CD14-positive monocyte (primary cell): ENCODE measurements around the gene RAI2. TPM values are rescaled to one million over a fixed set of nuclear protein-coding genes. Genes with fewer than 3 reads are reported as not detected.

Experiments
- DNase-seq, 3 donors: peaks; one replicate each; pipeline ENCODE4 v3.0.0-alpha.2; 2011 to 2022
- H2AFZ ChIP-seq: 2 replicates; pipeline ENCODE4 v1.6.0; 2012; ENCODE audit warnings: mild to moderate bottlenecking, low read depth, low read length, inconsistent platforms; ENCODE audit not compliant: insufficient read depth, poor library complexity, severe bottlenecking
- H3K27ac ChIP-seq, 2 donors: 1 replicate in 1 of 2; 2 replicates in 1 of 2; pipeline ENCODE4 v1.5.1; 2012 to 2013; ENCODE audit warnings: low read length in 2 of 2, control low read depth in 1 of 2, inconsistent platforms in 1 of 2, low read depth in 1 of 2, mild to moderate bottlenecking in 1 of 2
- H3K27me3 ChIP-seq, 2 donors: one replicate each; pipeline versions ENCODE4 v1.6.0 to v1.6.1; 2011 to 2013; ENCODE audit warnings: low read length in 2 of 2; ENCODE audit not compliant: control insufficient read depth in 2 of 2, insufficient read depth in 2 of 2
- H3K36me3 ChIP-seq, 2 donors: replicated peaks in 1 of 2; 1 replicate in 1 of 2; 2 replicates in 1 of 2; pipeline versions ENCODE4 v1.5.1 to v1.6.1; 2012 to 2013; ENCODE audit warnings: low read length in 2 of 2, control low read depth in 1 of 2, inconsistent platforms in 1 of 2, mild to moderate bottlenecking in 1 of 2; ENCODE audit not compliant: insufficient read depth in 2 of 2, control insufficient read depth in 1 of 2
- H3K4me1 ChIP-seq, 2 donors: 1 replicate in 1 of 2; 2 replicates in 1 of 2; pipeline versions ENCODE4 v1.5.1 to v1.6.1; 2012 to 2013; ENCODE audit warnings: low read length in 2 of 2, control low read depth in 1 of 2, inconsistent platforms in 1 of 2, mild to moderate bottlenecking in 1 of 2, moderate library complexity in 1 of 2; ENCODE audit not compliant: insufficient read depth in 2 of 2, control insufficient read depth in 1 of 2
- H3K4me2 ChIP-seq: replicated peaks from 2 replicates; pipeline ENCODE3; 2012; ENCODE audit warnings: low read length, moderate library complexity, mild to moderate bottlenecking; ENCODE audit not compliant: poor library complexity, severe bottlenecking; ENCODE audit errors: extremely low read depth
- H3K4me3 ChIP-seq, 3 experiments: fragments of 200-600 bp in 1 of 3; sonication (generic) in 1 of 3; replicated peaks in 1 of 3; 1 replicate in 2 of 3; 2 replicates in 1 of 3; pipeline ENCODE4 v1.5.1; 2011 to 2013; ENCODE audit warnings: low read length in 3 of 3, mild to moderate bottlenecking in 3 of 3, control low read depth in 2 of 3, low read depth in 2 of 3, inconsistent platforms in 1 of 3, moderate library complexity in 1 of 3
- H3K79me2 ChIP-seq: 2 replicates; pipeline ENCODE4 v1.6.0; 2012; ENCODE audit warnings: mild to moderate bottlenecking, control low read depth, inconsistent platforms, low read length, moderate library complexity; ENCODE audit not compliant: insufficient read depth
- H3K9ac ChIP-seq: 2 replicates; pipeline ENCODE4 v1.6.0; 2017; ENCODE audit warnings: low read length, mild to moderate bottlenecking; ENCODE audit not compliant: insufficient read depth, poor library complexity, severe bottlenecking
- H3K9me3 ChIP-seq, 2 donors: replicated peaks in 1 of 2; 1 replicate in 1 of 2; 2 replicates in 1 of 2; pipeline versions ENCODE4 v1.5.1 to v1.6.1; 2012 to 2013; ENCODE audit warnings: low read length in 2 of 2, control low read depth in 1 of 2; ENCODE audit not compliant: control insufficient read depth in 1 of 2, insufficient read depth in 1 of 2
- H4K20me1 ChIP-seq: 2 replicates; pipeline ENCODE4 v1.6.0; 2012; ENCODE audit warnings: mild to moderate bottlenecking, low read length, control low read depth, moderate library complexity; ENCODE audit not compliant: insufficient read depth
- H3K27ac Mint-ChIP-seq, 7 donors: one replicate each; pipeline ENCODE4 v1.8.0; 2020; ENCODE audit warnings: mild to moderate bottlenecking in 7 of 7, mixed read lengths in 7 of 7, moderate library complexity in 6 of 7, inconsistent platforms in 2 of 7
- H3K27me3 Mint-ChIP-seq, 3 donors: one replicate each; pipeline ENCODE4 v1.8.0; 2021 to 2022; ENCODE audit warnings: low read depth in 3 of 3, mild to moderate bottlenecking in 3 of 3, mixed read lengths in 3 of 3, moderate library complexity in 3 of 3, inconsistent platforms in 1 of 3
- H3K36me3 Mint-ChIP-seq, 2 donors: one replicate each; pipeline ENCODE4 v1.8.0; 2020; ENCODE audit warnings: mixed read lengths in 2 of 2, inconsistent platforms in 1 of 2, mild to moderate bottlenecking in 1 of 2
- H3K4me1 Mint-ChIP-seq: one replicate; pipeline ENCODE4 v1.8.0; 2020; ENCODE audit warnings: mild to moderate bottlenecking, mixed read lengths
- H3K4me3 Mint-ChIP-seq, 2 donors: one replicate each; pipeline ENCODE4 v1.8.0; 2020; ENCODE audit warnings: mild to moderate bottlenecking in 2 of 2, mixed read lengths in 2 of 2, moderate library complexity in 1 of 2
- H3K9me3 Mint-ChIP-seq, 7 donors: one replicate each; pipeline ENCODE4 v1.8.0; 2020 to 2022; ENCODE audit warnings: mixed read lengths in 7 of 7, mild to moderate bottlenecking in 6 of 7, moderate library complexity in 6 of 7, inconsistent platforms in 2 of 7
- WGBS: methylation state at CpG from one replicate; pipeline ENCODE4 v1.1.5; 2013; ENCODE audit warnings: missing lambda C conversion rate; ENCODE audit not compliant: insufficient coverage; 5-methylcytosine and 5-hydroxymethylcytosine counted together
- intact Hi-C, 2 donors: fragments of 100-400 bp; cut with micrococcal nuclease; formaldehyde crosslinking; loops; one replicate each; pipeline versions ENCODE4 v1.15.0 to v1.15.1; 2023
- polyA plus RNA-seq, 3 donors: library from polyadenylated mRNA; depleted of rRNA in 1 of 3; unstranded in 2 of 3; stranded (reverse) in 1 of 3; fragments of 300-500 nt in 2 of 3; fragments of >200 nt in 1 of 3; fragmentation: Illumina TruSeq in 2 of 3; gene quantifications; 1 replicate in 2 of 3; 2 replicates in 1 of 3; pipeline ENCODE4 v1.2.3, GENCODE V29; 2012 to 2021
- TF ChIP-seq, protein P1 (sequence below): fragments of 200-600 bp; IDR thresholded peaks from one replicate; pipeline ENCODE4 v1.8.0; 2022; ENCODE audit warnings: antibody characterized with exemption, mild to moderate bottlenecking

RAI2 gene
- polyA plus RNA-seq, 3 donors: not detected

DNA sequence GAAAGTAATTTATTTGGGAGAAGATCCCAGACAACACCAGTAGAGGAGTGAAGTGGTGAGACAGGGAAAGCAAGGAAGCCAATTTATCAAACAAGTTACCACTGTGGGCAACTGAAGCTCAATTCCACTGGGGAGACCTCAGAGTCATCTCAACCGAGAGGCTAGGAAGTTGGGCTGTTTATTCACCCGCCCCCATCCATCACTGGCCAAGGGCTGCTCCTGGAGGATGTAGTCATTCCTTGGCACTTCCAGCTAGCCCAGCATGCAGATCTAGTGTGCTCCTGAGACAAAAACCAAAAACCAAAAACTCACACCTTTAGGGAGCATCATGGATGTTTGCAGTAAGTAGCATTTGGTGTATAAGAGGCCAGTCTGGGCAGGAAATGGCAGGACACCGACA is 47.0 kb downstream of the RAI2 start:
- H3K4me1 Mint-ChIP-seq: no peaks in the 10 kb centered on the region
- H3K4me1 ChIP-seq: no peaks in the 10 kb centered on the region
- TF ChIP-seq, protein P1, sequence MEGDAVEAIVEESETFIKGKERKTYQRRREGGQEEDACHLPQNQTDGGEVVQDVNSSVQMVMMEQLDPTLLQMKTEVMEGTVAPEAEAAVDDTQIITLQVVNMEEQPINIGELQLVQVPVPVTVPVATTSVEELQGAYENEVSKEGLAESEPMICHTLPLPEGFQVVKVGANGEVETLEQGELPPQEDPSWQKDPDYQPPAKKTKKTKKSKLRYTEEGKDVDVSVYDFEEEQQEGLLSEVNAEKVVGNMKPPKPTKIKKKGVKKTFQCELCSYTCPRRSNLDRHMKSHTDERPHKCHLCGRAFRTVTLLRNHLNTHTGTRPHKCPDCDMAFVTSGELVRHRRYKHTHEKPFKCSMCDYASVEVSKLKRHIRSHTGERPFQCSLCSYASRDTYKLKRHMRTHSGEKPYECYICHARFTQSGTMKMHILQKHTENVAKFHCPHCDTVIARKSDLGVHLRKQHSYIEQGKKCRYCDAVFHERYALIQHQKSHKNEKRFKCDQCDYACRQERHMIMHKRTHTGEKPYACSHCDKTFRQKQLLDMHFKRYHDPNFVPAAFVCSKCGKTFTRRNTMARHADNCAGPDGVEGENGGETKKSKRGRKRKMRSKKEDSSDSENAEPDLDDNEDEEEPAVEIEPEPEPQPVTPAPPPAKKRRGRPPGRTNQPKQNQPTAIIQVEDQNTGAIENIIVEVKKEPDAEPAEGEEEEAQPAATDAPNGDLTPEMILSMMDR: no peak
- H4K20me1 ChIP-seq: no peaks in the 10 kb centered on the region
- H3K4me2 ChIP-seq: no peak overlapping the region
- H3K4me3 Mint-ChIP-seq: no peak overlapping the region
- H2AFZ ChIP-seq: no peak overlapping the region
- DNase-seq: no peak
- no peaks in the 10 kb centered on the region for H3K27me3 ChIP-seq
- H3K9me3 Mint-ChIP-seq: no peaks in the 10 kb centered on the region
- no peaks in the 10 kb centered on the region for H3K79me2 ChIP-seq
- no peak overlapping the region for H3K27ac Mint-ChIP-seq
- H3K27me3 Mint-ChIP-seq: peaks cover 3 to 10% (median 3%) of the 10 kb centered on the region in 3 donors
- H3K4me3 ChIP-seq: no peak overlapping the region
- WGBS: no CpG with 5 or more reads among the region's 3 CpGs
- H3K9ac ChIP-seq: no peak overlapping the region
- intact Hi-C loops: no loop called here
- no peaks in the 10 kb centered on the region for H3K36me3 ChIP-seq
- no peaks in the 10 kb centered on the region for H3K36me3 Mint-ChIP-seq
- no peak overlapping the region for H3K27ac ChIP-seq
- no peaks in the 10 kb centered on the region for H3K9me3 ChIP-seq

DNA sequence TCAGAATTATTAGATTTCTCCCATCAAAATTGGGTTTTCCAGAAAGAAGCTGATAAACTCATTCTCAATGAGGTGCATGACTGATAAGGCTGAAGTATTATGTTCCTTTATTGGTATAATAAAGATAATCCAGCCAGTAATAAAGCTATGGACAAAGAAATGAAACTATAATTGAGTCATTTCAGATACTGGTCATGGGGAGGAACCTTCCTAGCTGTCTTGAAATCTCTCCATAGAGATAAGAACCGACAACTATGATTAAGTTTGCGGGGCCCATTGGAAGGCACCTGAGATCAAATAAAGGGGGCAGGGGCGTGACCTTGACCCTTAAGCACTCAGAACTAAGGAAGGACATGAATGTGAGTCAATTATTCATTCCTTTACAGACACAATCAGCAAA is 47.8 kb downstream of the RAI2 start:
- H3K4me1 Mint-ChIP-seq: no peaks in the 10 kb centered on the region
- no peak overlapping the region for H3K4me3 ChIP-seq
- no peaks in the 10 kb centered on the region for H3K36me3 ChIP-seq
- H3K4me1 ChIP-seq: no peaks in the 10 kb centered on the region
- H4K20me1 ChIP-seq: no peaks in the 10 kb centered on the region
- no CpG with 5 or more reads among the region's 3 CpGs for WGBS
- H3K4me3 Mint-ChIP-seq: no peak overlapping the region
- H3K4me2 ChIP-seq: no peak overlapping the region
- H3K27me3 ChIP-seq: no peaks in the 10 kb centered on the region
- H2AFZ ChIP-seq: no peak overlapping the region
- H3K36me3 Mint-ChIP-seq: no peaks in the 10 kb centered on the region
- H3K9ac ChIP-seq: no peak overlapping the region
- peaks cover 3 to 13% (median 3%) of the 10 kb centered on the region in 3 donors for H3K27me3 Mint-ChIP-seq
- H3K9me3 ChIP-seq: no peaks in the 10 kb centered on the region
- intact Hi-C loops: no loop called here
- H3K27ac ChIP-seq: no peak overlapping the region
- H3K79me2 ChIP-seq: no peaks in the 10 kb centered on the region
- peaks cover 0 to 1% (median 0%) of the 10 kb centered on the region in 7 donors for H3K9me3 Mint-ChIP-seq
- DNase-seq: no peak
- H3K27ac Mint-ChIP-seq: no peak overlapping the region
- TF ChIP-seq, protein P1: no peak
